MM.1S (cell line): ENCODE measurements around the gene PICALM.

Source experiments
- DNase-seq: peaks from one replicate; pipeline ENCODE4 v3.0.0-alpha.2; 2015
- H2AFZ ChIP-seq: fragments of 300-600 bp; sonication (generic); 2 replicates; pipeline ENCODE4 v1.6.0; 2016; ENCODE audit warnings: antibody characterized with exemption, low read length
- H3F3A ChIP-seq: fragments of 300-600 bp; sonication (generic); 2 replicates; pipeline ENCODE4 v1.6.1; 2016; ENCODE audit warnings: mild to moderate bottlenecking, antibody characterized with exemption, low read length, moderate library complexity, mixed read lengths; ENCODE audit not compliant: insufficient read depth
- H3K27ac ChIP-seq: fragments of 300-600 bp; sonication (generic); 2 replicates; pipeline ENCODE4 v1.5.1; 2016; ENCODE audit warnings: mild to moderate bottlenecking, low read length
- H3K27me3 ChIP-seq: fragments of 300-600 bp; sonication (generic); replicated peaks from 2 replicates; pipeline ENCODE4 v1.6.0; 2016; ENCODE audit warnings: low read length; ENCODE audit not compliant: insufficient read depth
- H3K36me3 ChIP-seq: fragments of 300-600 bp; sonication (generic); replicated peaks from 2 replicates; pipeline ENCODE4 v1.6.1; 2016; ENCODE audit warnings: mild to moderate bottlenecking, low read length, mixed read lengths; ENCODE audit not compliant: insufficient read depth
- H3K4me1 ChIP-seq: fragments of 300-600 bp; sonication (generic); 2 replicates; pipeline ENCODE4 v1.6.1; 2016; ENCODE audit warnings: low read length, mixed read lengths
- H3K4me2 ChIP-seq: fragments of 300-600 bp; sonication (generic); 2 replicates; pipeline ENCODE4 v1.6.0; 2016; ENCODE audit warnings: low read depth, low read length
- H3K4me3 ChIP-seq: fragments of 300-600 bp; sonication (generic); 2 replicates; pipeline ENCODE4 v1.5.1; 2016; ENCODE audit warnings: low read length, mixed read lengths
- H3K79me2 ChIP-seq: fragments of 300-600 bp; sonication (generic); 2 replicates; pipeline ENCODE4 v1.6.1; 2016; ENCODE audit warnings: mixed run types, low read length, mixed read lengths
- H3K9ac ChIP-seq: fragments of 300-600 bp; sonication (generic); 2 replicates; pipeline ENCODE4 v1.6.1; 2016; ENCODE audit warnings: low read length, mixed read lengths
- H3K9me2 ChIP-seq: fragments of 300-600 bp; sonication (generic); replicated peaks from 2 replicates; pipeline ENCODE4 v1.6.1; 2016; ENCODE audit warnings: mild to moderate bottlenecking, low read length, mixed read lengths; ENCODE audit not compliant: insufficient read depth
- H3K9me3 ChIP-seq: fragments of 300-600 bp; sonication (generic); replicated peaks from 2 replicates; pipeline ENCODE4 v1.6.1; 2016; ENCODE audit warnings: mild to moderate bottlenecking, low read length, mixed read lengths; ENCODE audit not compliant: insufficient read depth
- H4K20me1 ChIP-seq: fragments of 300-600 bp; sonication (generic); 2 replicates; pipeline ENCODE4 v1.6.1; 2016; ENCODE audit warnings: mild to moderate bottlenecking, low read length, moderate library complexity, mixed read lengths; ENCODE audit not compliant: insufficient read depth
- CTCF ChIP-seq: fragments of 300-600 bp; sonication (generic); IDR thresholded peaks from 2 replicates; pipeline ENCODE4 v1.5.1; 2016; ENCODE audit warnings: antibody characterized with exemption, low read length, mixed read lengths
- EZH2 ChIP-seq: fragments of 300-600 bp; sonication (generic); optimal IDR thresholded peaks from 2 replicates; pipeline ENCODE3; 2017; ENCODE audit warnings: low read depth, mild to moderate bottlenecking, antibody characterized with exemption, low read length, mixed read lengths
- EZH2phosphoT487 ChIP-seq: fragments of 300-600 bp; sonication (generic); IDR thresholded peaks from 2 replicates; pipeline ENCODE4 v1.6.1; 2018; ENCODE audit warnings: antibody characterized with exemption, low read length

PICALM gene

GRCh38 chr11:85941380-85941973, 127.4 kb downstream of the PICALM start:
- Histone ChIP-seq H3K79me2 (no peaks in the 10 kb centered on the region), H4K20me1 (no peaks in the 10 kb centered on the region), H3K36me3 (no peaks in the 10 kb centered on the region), H3K4me1 (0 out of 2 replicates have a peak, but pooled peaks cover 5% of the 10 kb centered on the region), H3K27ac (no peak overlapping the region), H3K9ac (no peak overlapping the region), H3K9me2 (no peaks in the 10 kb centered on the region), H3K9me3 (no peaks in the 10 kb centered on the region), H3K4me3 (no peak overlapping the region), H3K4me2 (no peak overlapping the region), H3F3A (no peaks in the 10 kb centered on the region), H3K27me3 (no peaks in the 10 kb centered on the region), H2AFZ (no peak overlapping the region)
- peak; percentile 60 for TF ChIP-seq CTCF
- no peak for TF ChIP-seq EZH2
- TF ChIP-seq EZH2phosphoT487: no peak
- DNase-seq: peak; percentile 52

GRCh38 chr11:85939099-85940015, 129.5 kb downstream of the PICALM start:
- Histone ChIP-seq H4K20me1 (no peaks in the 10 kb centered on the region), H3K27me3 (no peaks in the 10 kb centered on the region), H2AFZ (no peak overlapping the region), H3K9me3 (no peaks in the 10 kb centered on the region), H3K4me3 (no peak overlapping the region), H3K4me1 (no peaks in the 10 kb centered on the region), H3F3A (no peaks in the 10 kb centered on the region), H3K9ac (no peak overlapping the region), H3K27ac (no peak overlapping the region), H3K4me2 (no peak overlapping the region), H3K9me2 (no peaks in the 10 kb centered on the region), H3K36me3 (no peaks in the 10 kb centered on the region), H3K79me2 (no peaks in the 10 kb centered on the region)
- no peak for DNase-seq
- no peak for TF ChIP-seq EZH2
- no peak for TF ChIP-seq CTCF
- no peak for TF ChIP-seq EZH2phosphoT487

GRCh38 chr11:85937835-85938234, 131.0 kb downstream of the PICALM start:
- no peak for TF ChIP-seq EZH2phosphoT487
- no peak for TF ChIP-seq CTCF
- TF ChIP-seq EZH2: no peak
- Histone ChIP-seq H3K9me3 (no peaks in the 10 kb centered on the region), H3K4me3 (no peak overlapping the region)

More at GRCh38 chr11:85937835-85938234, 131.0 kb downstream of the PICALM start:
- Histone ChIP-seq H2AFZ (no peak overlapping the region), H3K27me3 (no peaks in the 10 kb centered on the region), H3K36me3 (no peaks in the 10 kb centered on the region), H3K4me1 (no peaks in the 10 kb centered on the region), H3K9ac (no peak overlapping the region), H3K9me2 (no peaks in the 10 kb centered on the region), H3K79me2 (no peaks in the 10 kb centered on the region), H3K27ac (no peak overlapping the region), H3K4me2 (no peak overlapping the region), H4K20me1 (no peaks in the 10 kb centered on the region), H3F3A (no peaks in the 10 kb centered on the region)
- no peak for DNase-seq
